DND-41 (cell line): ENCODE data around the gene TMEM231.
"Not testable (repeated sequence)": the region's sequence is repeated elsewhere in the genome, so short reads cannot be mapped to it uniquely, and the experiment has no call there.

Experiments
- ATAC-seq: fragments of 200-7000 bp; cut with Tn5 transposase; 3 replicates; pipeline ENCODE4 v1.9.1; 2021; ENCODE audit warnings: low read depth; ENCODE audit not compliant: insufficient read depth
- DNase-seq: peaks from one replicate; pipeline ENCODE4 v3.0.0-alpha.2; 2020
- H2AFZ ChIP-seq: 2 replicates; pipeline ENCODE4 v1.6.0; 2012; ENCODE audit warnings: low read depth, low read length
- H3K27ac ChIP-seq: 2 replicates; pipeline ENCODE4 v1.5.1; 2012; ENCODE audit warnings: low read length, inconsistent platforms
- H3K27me3 ChIP-seq: fragments of 200-600 bp; sonication (generic); 2 replicates; pipeline ENCODE4 v1.6.0; 2012; ENCODE audit warnings: low read length, mild to moderate bottlenecking, inconsistent platforms; ENCODE audit not compliant: insufficient read depth, poor library complexity
- H3K36me3 ChIP-seq: 2 replicates; pipeline ENCODE4 v1.5.1; 2012; ENCODE audit warnings: low read length, inconsistent platforms; ENCODE audit not compliant: insufficient read depth
- H3K4me1 ChIP-seq: 2 replicates; pipeline ENCODE4 v1.5.1; 2012; ENCODE audit warnings: mild to moderate bottlenecking, low read length; ENCODE audit not compliant: insufficient read depth
- H3K4me2 ChIP-seq: 2 replicates; pipeline ENCODE4 v1.6.0; 2012; ENCODE audit warnings: mild to moderate bottlenecking, moderate library complexity, low read length, inconsistent platforms; ENCODE audit not compliant: insufficient read depth
- H3K4me3 ChIP-seq, 2 experiments: fragments of 200-600 bp in 1 of 2; shearing (Covaris generic) in 1 of 2; 2 replicates each; pipeline ENCODE4 v1.5.1; 2012 to 2016; ENCODE audit warnings: inconsistent platforms in 2 of 2, low read length in 2 of 2, mild to moderate bottlenecking in 2 of 2, low read depth in 1 of 2, moderate library complexity in 1 of 2
- H3K79me2 ChIP-seq: 2 replicates; pipeline ENCODE4 v1.6.0; 2012; ENCODE audit warnings: low read length, inconsistent platforms; ENCODE audit not compliant: insufficient read depth
- H3K9ac ChIP-seq: 2 replicates; pipeline ENCODE4 v1.6.0; 2012; ENCODE audit warnings: low read depth, mild to moderate bottlenecking, inconsistent platforms, low read length, moderate library complexity
- H3K9me3 ChIP-seq: 2 replicates; pipeline ENCODE4 v1.5.1; 2012; ENCODE audit warnings: low read length, moderate library complexity, mild to moderate bottlenecking, inconsistent platforms; ENCODE audit not compliant: insufficient read depth, severe bottlenecking
- H4K20me1 ChIP-seq: 2 replicates; pipeline ENCODE4 v1.6.0; 2012; ENCODE audit warnings: low read length; ENCODE audit not compliant: insufficient read depth
- CTCF ChIP-seq: IDR thresholded peaks from 2 replicates; pipeline ENCODE4 v1.5.1; 2012; ENCODE audit warnings: borderline replicate concordance, low read length, moderate library complexity, mild to moderate bottlenecking; ENCODE audit not compliant: poor library complexity, severe bottlenecking; ENCODE audit errors: extremely low read depth
- EZH2 ChIP-seq: IDR thresholded peaks from 3 replicates; pipeline ENCODE4 v1.6.1; 2012; ENCODE audit warnings: borderline replicate concordance, low read depth, mild to moderate bottlenecking, moderate library complexity, low read length, inconsistent platforms; ENCODE audit not compliant: severe bottlenecking

Gene TMEM231

GRCh38 chr16:75501359-75501758 is 54.7 kb downstream of the TMEM231 start:
- H3K9me3 ChIP-seq, result no peaks in the 10 kb centered on the region
- H3K79me2 ChIP-seq, result no peaks in the 10 kb centered on the region
- no peak overlapping the region for H3K9ac ChIP-seq
- TF ChIP-seq EZH2, result no peak
- no peak for TF ChIP-seq CTCF
- no peak for DNase-seq
- no peak overlapping the region for H3K4me2 ChIP-seq
- H3K4me1 ChIP-seq, result no peaks in the 10 kb centered on the region
- H3K27me3 ChIP-seq, result no peaks in the 10 kb centered on the region
- no peak overlapping the region for H2AFZ ChIP-seq
- no peak overlapping the region for H3K27ac ChIP-seq
- H4K20me1 ChIP-seq, result no peaks in the 10 kb centered on the region
- ATAC-seq, result no peak
- H3K4me3 ChIP-seq, result no peak overlapping the region
- no peaks in the 10 kb centered on the region for H3K36me3 ChIP-seq

- DNase-seq, H3K27me3 ChIP-seq, ATAC-seq, H3K9me3 ChIP-seq, H3K4me3 ChIP-seq, H3K79me2 ChIP-seq, H2AFZ ChIP-seq, H3K27ac ChIP-seq, H3K4me2 ChIP-seq, H3K4me1 ChIP-seq, H3K9ac ChIP-seq, H3K36me3 ChIP-seq, H4K20me1 ChIP-seq: not testable (repeated sequence)
These were observed 57.3 kb downstream of the TMEM231 start for GRCh38 chr16:75498605-75499322.

GRCh38 chr16:75497558-75497957 is 58.5 kb downstream of the TMEM231 start:
- Histone ChIP-seq H2AFZ (no peak overlapping the region), H3K36me3 (no peaks in the 10 kb centered on the region), H3K4me1 (no peaks in the 10 kb centered on the region), H4K20me1 (no peaks in the 10 kb centered on the region), H3K9me3 (no peaks in the 10 kb centered on the region), H3K4me2 (no peak overlapping the region), H3K27me3 (no peaks in the 10 kb centered on the region), H3K79me2 (no peaks in the 10 kb centered on the region), H3K9ac (no peak overlapping the region), H3K4me3 (no peak overlapping the region), H3K27ac (no peak overlapping the region)
- TF ChIP-seq EZH2, result no peak
- TF ChIP-seq CTCF, result no peak
- no peak for ATAC-seq
- no peak for DNase-seq

GRCh38 chr16:75495076-75495674 is 60.9 kb downstream of the TMEM231 start, which contains the start of gene CHST6:
CHST6 (minus strand) TSS chr16:75495441; CDS start chr16:75479828, 15,613 bp downstream.
- H3K9ac ChIP-seq, result no peak within 1 kb of the TSS
- no peaks in the 10 kb centered on the region for H3K4me1 ChIP-seq
- ATAC-seq, result no peak
- no peaks in the 10 kb centered on the region for H3K36me3 ChIP-seq
- H4K20me1 ChIP-seq, result no peaks in the 10 kb centered on the region
- no peak for TF ChIP-seq EZH2
- no peak for TF ChIP-seq CTCF
- no peak within 1 kb of the TSS for H3K4me2 ChIP-seq
- H2AFZ ChIP-seq, result no peak within 1 kb of the TSS
- H3K9me3 ChIP-seq, result no peaks in the 10 kb centered on the region
- H3K79me2 ChIP-seq, result no peaks in the 10 kb centered on the region
- H3K4me3 ChIP-seq, result no peak within 1 kb of the TSS
- no peaks in the 10 kb centered on the region for H3K27me3 ChIP-seq
- DNase-seq, result no peak
- H3K27ac ChIP-seq, result no peak within 1 kb of the TSS
